Activated naive CD8-positive, alpha-beta T cell treated with anti-CD3 and anti-CD28 coated beads, Interleukin-2, amount 50 U/mL, for 16 hours (primary cell): ENCODE measurements around the gene FAM210B.
"Not testable (repeated sequence)": the region's sequence is repeated elsewhere in the genome, so short reads cannot be mapped to it uniquely, and the experiment has no call there.

Experiments used
- DNase-seq: peaks from one replicate; pipeline ENCODE4 v3.0.0-alpha.2; 2020; ENCODE audit warnings: low read depth, low spot score

Gene FAM210B

DNA sequence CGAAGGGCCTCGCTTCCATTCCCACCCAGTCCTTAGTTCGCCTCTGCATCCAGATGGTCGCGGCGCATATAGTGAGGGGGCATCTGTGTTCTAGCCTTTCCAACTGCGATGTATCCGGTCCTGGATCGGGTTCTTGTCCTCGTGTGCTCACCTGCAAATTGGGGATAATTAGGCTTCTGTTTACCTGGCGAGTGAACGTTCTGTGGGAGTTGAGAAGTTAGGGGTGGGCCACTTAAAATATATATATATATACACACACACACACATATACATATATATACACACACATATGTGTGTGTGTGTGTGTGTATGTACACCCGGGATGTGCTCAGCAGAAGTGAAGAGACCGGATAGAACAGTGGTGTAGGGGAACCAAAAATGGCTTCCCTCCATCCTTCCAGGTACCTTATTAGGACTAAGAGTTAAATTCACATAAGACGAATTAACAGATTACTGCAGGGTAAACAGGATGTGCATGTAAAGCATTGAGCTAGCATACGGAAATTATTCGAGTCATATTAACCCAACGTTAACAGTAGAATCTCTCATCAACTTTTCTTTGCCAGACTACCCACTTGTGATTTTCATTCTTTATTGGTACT is 34.2 kb downstream of the FAM210B start:
- DNase-seq = no peak

- no peak for DNase-seq
These were observed 34.9 kb downstream of the FAM210B start for GRCh38 chr20:56393653-56394052.

DNA sequence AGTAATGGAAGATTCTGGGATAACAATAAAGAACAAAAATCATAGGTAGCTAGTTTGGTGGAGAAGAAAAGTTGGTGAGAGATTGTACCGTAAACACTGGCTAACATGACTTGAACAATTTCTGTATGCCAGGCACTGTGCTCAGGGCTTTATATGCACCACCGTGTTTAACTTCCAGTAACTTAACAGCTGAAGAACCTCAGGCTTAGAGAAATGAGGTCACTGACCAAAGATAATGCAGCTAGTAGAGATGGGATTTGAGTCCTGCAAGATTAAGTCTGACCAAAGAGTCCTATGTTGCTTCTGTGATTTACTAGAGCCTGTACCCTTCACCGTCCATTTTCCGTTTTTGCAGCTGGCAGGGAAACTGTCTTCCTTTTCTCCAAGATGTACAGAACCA is 36.4 kb downstream of the FAM210B start:
- no peak for DNase-seq

GRCh38 chr20:56400001-56400640 is 41.3 kb downstream of the FAM210B start:
- DNase-seq = peak; percentile 39

DNA sequence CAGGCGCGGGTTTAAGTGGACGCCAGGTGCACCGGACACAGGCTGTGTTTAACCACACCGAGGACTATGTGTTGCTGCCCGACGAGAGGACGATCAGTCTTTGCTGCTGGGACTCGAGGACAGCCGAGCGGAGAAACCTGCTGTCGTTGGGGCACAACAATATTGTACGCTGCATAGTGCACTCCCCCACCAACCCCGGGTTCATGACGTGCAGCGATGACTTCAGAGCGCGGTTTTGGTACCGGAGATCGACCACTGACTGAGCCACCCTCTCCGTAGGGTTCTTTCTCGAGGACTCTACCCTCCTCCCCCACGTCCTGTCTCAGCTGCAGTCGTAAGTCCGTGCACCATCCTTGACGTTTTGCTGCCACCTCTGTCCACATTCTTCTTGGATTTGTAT is 44.7 kb downstream of the FAM210B start:
- DNase-seq = no peak

- not testable (repeated sequence) for DNase-seq
These were observed 46.6 kb downstream of the FAM210B start for GRCh38 chr20:56405356-56405755.

- no peak for DNase-seq
These were observed 48.1 kb downstream of the FAM210B start for GRCh38 chr20:56406910-56407309.

- DNase-seq = no peak
These were observed 50.7 kb downstream of the FAM210B start for GRCh38 chr20:56409521-56409920.

DNA sequence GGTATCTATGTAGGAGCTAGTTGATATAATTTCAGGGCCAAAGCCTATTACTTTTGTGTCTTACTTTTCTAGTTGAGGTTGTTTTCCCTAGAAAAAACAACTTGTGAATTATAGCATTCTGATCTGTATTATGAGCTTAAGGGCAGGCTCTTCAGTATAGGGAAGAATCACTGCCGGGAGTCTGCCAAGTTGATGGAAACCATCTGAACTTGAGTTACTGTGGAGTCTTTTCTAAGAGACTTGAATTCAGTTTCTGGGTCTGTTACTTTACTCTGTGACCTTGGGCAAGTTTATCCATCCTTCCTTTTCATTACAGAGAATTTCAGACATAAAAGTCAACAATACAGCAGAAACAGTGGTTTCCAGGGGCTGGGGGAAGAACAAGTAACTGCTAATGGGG is 51.2 kb downstream of the FAM210B start:
- DNase-seq = no peak

GRCh38 chr20:56411287-56411686 is 52.5 kb downstream of the FAM210B start:
- DNase-seq = not testable (repeated sequence)

DNA sequence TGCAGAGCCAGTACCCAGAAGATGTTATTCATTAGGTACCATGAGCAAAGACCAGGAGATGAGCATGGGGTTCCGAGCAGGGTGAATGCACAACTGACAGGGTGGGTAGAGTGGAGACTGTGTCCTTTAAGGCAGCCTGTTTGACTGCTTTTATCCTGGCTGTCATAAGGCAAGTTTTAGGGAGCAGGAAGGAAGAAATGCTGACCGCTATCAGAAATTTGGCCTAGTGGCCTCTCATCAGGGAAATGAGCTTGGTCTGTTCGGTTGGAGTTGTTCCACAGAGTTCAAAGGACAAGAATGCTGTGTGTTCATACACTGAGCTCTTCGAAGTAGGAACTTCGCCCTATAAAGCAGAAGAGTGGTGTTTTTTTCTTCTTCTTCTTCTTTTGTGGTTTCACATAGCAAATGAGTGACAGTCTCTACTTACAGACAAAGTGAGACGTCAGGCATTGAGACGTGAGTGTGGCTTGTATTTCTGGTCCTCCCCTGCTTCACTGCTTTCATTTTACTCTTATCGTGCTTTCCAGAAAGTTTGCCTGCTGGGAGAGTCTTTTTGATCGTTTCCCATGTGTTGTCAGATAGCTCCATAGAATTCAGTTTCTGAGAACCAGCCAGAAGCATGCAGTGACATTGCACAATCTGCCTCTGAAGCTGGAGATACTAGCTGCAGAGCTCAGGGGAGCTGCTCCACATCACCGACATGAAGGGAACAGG is 53.1 kb downstream of the FAM210B start, which contains the start of gene CASS4:
CASS4 (plus strand) TSS at position 502 of the 714 bp plus-strand sequence; CDS start at position 701, 199 bp downstream.
- DNase-seq = no peak

- DNase-seq = no peak
These were observed 53.7 kb downstream of the FAM210B start for GRCh38 chr20:56412473-56412790.

DNA sequence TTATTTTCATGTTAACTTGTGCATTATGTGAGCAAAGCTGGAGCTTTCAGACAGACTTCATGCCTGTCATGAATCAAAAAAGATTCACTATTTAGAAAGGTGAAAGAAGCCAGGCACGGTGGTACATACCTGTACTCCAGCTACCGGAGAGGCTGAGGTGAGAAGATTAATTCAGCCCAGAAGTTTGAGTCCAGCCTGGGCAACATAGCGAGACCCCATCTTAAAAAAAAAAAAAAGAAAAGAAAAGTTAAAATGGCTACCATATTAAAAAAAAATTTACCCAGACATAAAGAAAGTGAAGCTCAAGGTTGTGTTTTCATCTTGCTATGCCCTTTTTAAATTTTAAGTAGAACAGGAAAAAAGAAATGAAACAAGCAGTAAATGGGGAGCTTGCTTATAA is 54.2 kb downstream of the FAM210B start:
- DNase-seq = no peak

GRCh38 chr20:56414842-56415765 is 56.3 kb downstream of the FAM210B start:
- peak; percentile 21 for DNase-seq

- DNase-seq = no peak
These were observed 58.6 kb downstream of the FAM210B start for GRCh38 chr20:56417402-56417801.

- DNase-seq = no peak
These were observed 59.1 kb downstream of the FAM210B start for GRCh38 chr20:56417911-56418310.
